NK-92 (cell line): ENCODE data around the gene SRD5A1.

Experiments used
- DNase-seq: peaks from one replicate; lab custom pipeline; 2025; ENCODE audit not compliant: unreplicated experiment; lab: John Stamatoyannopoulos, UW

The SRD5A1 gene

GRCh38 chr5:6723816-6724300 is 90.6 kb downstream of the SRD5A1 start:
- no peak for DNase-seq
